DOHH2 (cell line): Measurements from ENCODE around the gene CCDC116.

ENCODE experiments used
- H3F3A ChIP-seq: fragments of 200-600 bp; sonication (generic), shearing (Covaris generic); 2 replicates; pipeline ENCODE4 v1.6.0; 2016; ENCODE audit warnings: antibody characterized with exemption, mild to moderate bottlenecking; ENCODE audit not compliant: control insufficient read depth, insufficient read depth
- H3K27ac ChIP-seq: fragments of 200-600 bp; sonication (generic); 2 replicates; pipeline ENCODE4 v1.5.1; 2014; ENCODE audit warnings: low read depth, mild to moderate bottlenecking, low read length, moderate library complexity
- H3K27me3 ChIP-seq: fragments of 200-600 bp; sonication (generic); 2 replicates; pipeline ENCODE4 v1.6.1; 2014; ENCODE audit warnings: mild to moderate bottlenecking, low read length, mixed read lengths; ENCODE audit not compliant: control insufficient read depth
- H3K36me3 ChIP-seq: fragments of 200-600 bp; sonication (generic); 2 replicates; pipeline ENCODE4 v1.6.1; 2014; ENCODE audit warnings: mild to moderate bottlenecking, low read length, moderate library complexity, mixed read lengths; ENCODE audit not compliant: control insufficient read depth
- H3K4me1 ChIP-seq: fragments of 200-600 bp; sonication (generic); 2 replicates; pipeline ENCODE4 v1.6.1; 2014; ENCODE audit warnings: mild to moderate bottlenecking, low read length, mixed read lengths; ENCODE audit not compliant: control insufficient read depth
- H3K4me2 ChIP-seq: fragments of 200-600 bp; sonication (generic); 2 replicates; pipeline ENCODE4 v1.6.0; 2014; ENCODE audit warnings: mild to moderate bottlenecking, low read length, moderate library complexity
- H3K4me3 ChIP-seq: fragments of 200-600 bp; sonication (generic); 2 replicates; pipeline ENCODE4 v1.5.1; 2014; ENCODE audit warnings: mild to moderate bottlenecking, low read length, mixed read lengths
- H3K79me2 ChIP-seq: fragments of 200-600 bp; sonication (generic); 2 replicates; pipeline ENCODE4 v1.6.1; 2014; ENCODE audit warnings: mild to moderate bottlenecking, low read length, mixed read lengths; ENCODE audit not compliant: control insufficient read depth
- H3K9me2 ChIP-seq: fragments of 200-600 bp; sonication (generic); replicated peaks from 2 replicates; pipeline ENCODE4 v1.6.1; 2014; ENCODE audit warnings: mild to moderate bottlenecking, low read length, mixed read lengths; ENCODE audit not compliant: control insufficient read depth
- H3K9me3 ChIP-seq: fragments of 200-600 bp; sonication (generic); 2 replicates; pipeline ENCODE4 v1.6.1; 2014; ENCODE audit warnings: antibody characterized with exemption, low read length, mixed read lengths; ENCODE audit not compliant: control insufficient read depth, insufficient read depth
- H4K20me1 ChIP-seq: fragments of 200-600 bp; sonication (generic); 2 replicates; pipeline ENCODE4 v1.6.0; 2014; ENCODE audit warnings: low read depth, mild to moderate bottlenecking, antibody characterized with exemption, low read length, moderate library complexity; ENCODE audit not compliant: control insufficient read depth, insufficient read depth
- CTCF ChIP-seq: fragments of 200-600 bp; sonication (generic); IDR thresholded peaks from one replicate; pipeline ENCODE4 v1.5.1; 2014; ENCODE audit warnings: antibody characterized with exemption, mild to moderate bottlenecking, low read depth, low read length; ENCODE audit not compliant: poor library complexity, severe bottlenecking
- EZH2phosphoT487 ChIP-seq: fragments of 200-600 bp; sonication (generic); IDR thresholded peaks from 2 replicates; pipeline ENCODE4 v1.6.1; 2017; ENCODE audit warnings: borderline replicate concordance, mild to moderate bottlenecking, antibody characterized with exemption, low read length, moderate library complexity, mixed read lengths

The CCDC116 gene

GRCh38 chr22:21679383-21679782, 46.8 kb downstream of the CCDC116 start:
- no peak for TF ChIP-seq EZH2phosphoT487
- no peak for TF ChIP-seq CTCF
- no peaks in the 10 kb centered on the region for H3K4me1 ChIP-seq
- H3K4me2 ChIP-seq, result no peak overlapping the region
- no peaks in the 10 kb centered on the region for H3F3A ChIP-seq
- H4K20me1 ChIP-seq, result no peaks in the 10 kb centered on the region
- H3K27ac ChIP-seq, result no peak overlapping the region
- no peaks in the 10 kb centered on the region for H3K9me2 ChIP-seq
- H3K36me3 ChIP-seq, result peaks cover 35% of the 10 kb centered on the region
- no peaks in the 10 kb centered on the region for H3K9me3 ChIP-seq
- no peaks in the 10 kb centered on the region; the same call in 1 of the 2 replicates for H3K79me2 ChIP-seq
- no peak overlapping the region for H3K4me3 ChIP-seq
- H3K27me3 ChIP-seq, result no peaks in the 10 kb centered on the region

- H3K27me3 ChIP-seq, result no peaks in the 10 kb centered on the region
- TF ChIP-seq EZH2phosphoT487 (no peak), CTCF (no peak)
- H3K9me2 ChIP-seq, result no peaks in the 10 kb centered on the region
- H4K20me1 ChIP-seq, result no peaks in the 10 kb centered on the region
- no peak overlapping the region for H3K4me2 ChIP-seq
- H3K36me3 ChIP-seq, result peaks cover 33% of the 10 kb centered on the region
- no peaks in the 10 kb centered on the region for H3F3A ChIP-seq
- H3K4me1 ChIP-seq, result no peaks in the 10 kb centered on the region
- H3K9me3 ChIP-seq, result no peaks in the 10 kb centered on the region
- H3K4me3 ChIP-seq, result no peak overlapping the region
- H3K27ac ChIP-seq, result no peak overlapping the region
- H3K79me2 ChIP-seq, result no peaks in the 10 kb centered on the region
Measured at GRCh38 chr22:21680830-21681565, 48.4 kb downstream of the CCDC116 start.

- no peaks in the 10 kb centered on the region for H3K4me1 ChIP-seq
- no peaks in the 10 kb centered on the region for H3K9me3 ChIP-seq
- TF ChIP-seq CTCF (no peak), EZH2phosphoT487 (no peak)
- H3K27me3 ChIP-seq, result no peaks in the 10 kb centered on the region
- no peaks in the 10 kb centered on the region for H4K20me1 ChIP-seq
- no peak overlapping the region for H3K4me2 ChIP-seq
- H3K79me2 ChIP-seq, result no peaks in the 10 kb centered on the region
- H3F3A ChIP-seq, result no peaks in the 10 kb centered on the region
- H3K9me2 ChIP-seq, result no peaks in the 10 kb centered on the region
- no peak overlapping the region for H3K27ac ChIP-seq
- H3K36me3 ChIP-seq, result peaks cover 39% of the 10 kb centered on the region
- no peak overlapping the region for H3K4me3 ChIP-seq
Measured at GRCh38 chr22:21681566-21682370, 49.2 kb downstream of the CCDC116 start.
